GM21360 (cell line): ENCODE measurements around the gene LHPP.
"Not testable (repeated sequence)": the region's sequence is repeated elsewhere in the genome, so short reads cannot be mapped to it uniquely, and the experiment has no call there.

Experiments
- ATAC-seq: cut with Tn5 transposase; IDR thresholded peaks from one replicate; pipeline ENCODE4 v1.9.1; 2021; ENCODE audit warnings: mild to moderate bottlenecking, moderate library complexity; ENCODE audit not compliant: unreplicated experiment

Gene LHPP

GRCh38 chr10:124602646-124603365, 141.2 kb downstream of the LHPP start:
- no peak for ATAC-seq

DNA sequence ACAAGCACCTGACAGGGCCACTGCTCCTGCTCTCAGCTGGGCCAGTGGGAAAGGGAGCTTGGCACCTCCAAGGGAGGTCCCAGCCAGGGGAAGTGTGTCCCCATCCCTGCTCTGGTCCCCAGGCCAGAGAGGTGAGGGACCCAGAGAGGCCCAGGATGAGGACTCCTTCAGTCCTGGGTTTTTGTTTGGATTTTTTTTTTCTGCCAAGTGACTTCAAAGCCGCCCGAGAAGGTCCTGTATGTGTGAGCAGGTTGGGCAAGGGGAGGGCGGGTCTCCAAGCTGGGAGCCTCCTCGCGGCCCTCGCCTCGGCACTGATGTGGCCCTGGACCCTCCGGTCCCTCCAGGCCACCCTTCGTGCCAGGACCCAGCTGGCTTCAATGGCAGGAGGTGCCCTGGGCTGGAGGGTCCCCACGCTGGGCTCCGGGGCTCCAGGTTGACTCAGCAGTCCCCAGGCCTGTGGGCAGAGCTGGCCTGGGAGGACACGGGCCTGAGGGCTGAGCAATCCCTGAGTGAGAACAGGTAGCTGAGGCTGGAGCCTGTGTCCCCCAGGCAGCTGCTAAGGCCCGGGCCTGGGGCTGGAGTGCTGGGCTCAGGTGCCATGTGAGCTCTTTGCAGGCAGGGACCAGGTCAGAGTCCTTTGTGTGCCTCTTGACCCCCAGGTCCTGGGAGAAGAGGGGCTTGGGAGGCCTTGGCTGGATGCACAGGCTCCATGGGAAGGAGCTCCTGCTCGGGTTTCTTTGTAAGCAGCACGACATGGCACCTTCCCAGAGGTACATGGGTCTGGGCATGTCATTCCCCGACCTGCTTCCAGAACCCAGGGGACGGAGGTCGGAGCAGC, 142.0 kb downstream of the LHPP start:
- ATAC-seq, result no peak

GRCh38 chr10:124604214-124605000, 142.8 kb downstream of the LHPP start:
- ATAC-seq, result no peak

DNA sequence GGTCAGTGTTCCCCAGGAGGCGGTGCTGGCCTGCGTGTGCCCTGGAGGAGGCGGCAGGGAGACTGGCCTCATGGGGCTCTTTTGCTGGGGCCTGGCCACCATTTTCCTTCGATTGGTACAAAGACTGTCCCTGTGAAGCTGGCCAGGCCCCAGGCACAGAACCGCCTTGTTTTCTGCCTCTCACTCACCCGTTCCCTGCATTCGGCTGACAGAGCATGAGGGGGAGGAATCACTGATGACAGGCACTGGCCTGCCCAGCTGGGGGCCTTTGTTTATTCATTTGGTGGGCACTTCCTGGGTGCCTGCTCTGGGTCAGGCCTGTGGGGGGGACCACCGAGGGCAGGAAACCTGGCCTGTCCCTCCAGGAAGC, 143.4 kb downstream of the LHPP start:
- no peak for ATAC-seq

DNA sequence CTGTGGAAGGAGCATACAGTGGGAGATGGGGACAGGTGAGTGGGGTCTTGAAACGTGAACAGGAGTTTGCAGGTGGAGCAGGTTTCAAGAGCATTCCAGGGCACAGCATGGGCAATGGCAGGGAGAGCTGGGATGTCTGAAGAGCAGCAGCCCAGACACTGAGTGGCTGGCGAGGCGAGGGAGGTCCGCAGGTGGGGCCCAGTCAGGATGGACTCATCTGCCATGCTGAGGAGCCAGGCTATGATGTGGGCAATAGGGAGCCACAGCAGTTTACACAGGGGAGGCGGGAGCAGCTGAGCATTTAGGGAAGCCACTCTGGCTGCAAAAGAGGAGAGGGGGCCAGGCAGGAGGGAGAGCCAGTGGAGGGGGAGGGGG, 143.8 kb downstream of the LHPP start:
- ATAC-seq, result no peak

DNA sequence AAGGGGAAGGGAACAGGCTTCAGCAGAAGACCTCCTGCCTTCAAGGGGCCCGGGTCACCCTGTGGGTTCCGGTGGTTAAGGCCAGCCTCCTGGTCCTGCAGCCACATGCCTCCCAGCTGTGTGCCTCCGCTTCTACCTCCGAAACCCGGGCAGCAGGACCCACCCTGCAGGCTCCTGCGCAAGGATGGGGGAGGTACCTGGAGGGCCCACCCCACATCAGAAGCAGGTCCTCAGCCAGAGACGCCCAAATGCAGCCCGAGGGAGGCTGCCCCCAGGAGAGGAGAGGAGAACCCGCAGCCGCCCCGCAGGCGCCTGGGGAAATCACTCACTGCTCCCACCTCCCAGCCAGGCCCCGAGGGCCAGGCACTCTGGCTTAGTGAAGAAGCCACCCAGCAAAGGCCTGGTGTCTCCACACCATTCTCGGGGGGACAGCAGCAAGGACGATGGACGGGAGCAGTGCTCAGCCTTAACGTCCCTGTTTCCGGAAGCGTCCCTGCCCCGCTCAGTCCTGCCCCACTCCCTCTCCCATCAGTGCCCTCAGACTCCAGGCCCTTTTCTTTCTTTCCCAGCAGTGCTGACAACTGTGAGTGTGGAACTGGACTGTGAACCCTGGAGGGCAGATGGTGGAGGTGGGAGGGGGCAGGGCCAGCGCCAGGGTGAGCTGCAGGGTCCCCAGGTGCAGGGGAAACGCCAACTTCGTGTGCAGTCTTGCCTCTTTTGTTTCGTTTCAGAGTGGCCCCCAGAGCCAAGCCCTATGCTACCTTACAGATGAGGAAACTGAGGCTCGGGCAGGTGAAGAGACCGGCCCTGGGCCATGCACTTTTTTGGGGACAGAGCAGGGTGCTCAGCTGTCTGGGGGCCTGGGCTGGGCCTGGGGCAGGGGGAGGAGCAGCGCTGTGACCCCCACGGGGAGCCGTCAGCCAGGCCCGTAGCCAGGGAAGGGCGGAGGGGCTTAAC, 144.5 kb downstream of the LHPP start:
- ATAC-seq, result no peak

DNA sequence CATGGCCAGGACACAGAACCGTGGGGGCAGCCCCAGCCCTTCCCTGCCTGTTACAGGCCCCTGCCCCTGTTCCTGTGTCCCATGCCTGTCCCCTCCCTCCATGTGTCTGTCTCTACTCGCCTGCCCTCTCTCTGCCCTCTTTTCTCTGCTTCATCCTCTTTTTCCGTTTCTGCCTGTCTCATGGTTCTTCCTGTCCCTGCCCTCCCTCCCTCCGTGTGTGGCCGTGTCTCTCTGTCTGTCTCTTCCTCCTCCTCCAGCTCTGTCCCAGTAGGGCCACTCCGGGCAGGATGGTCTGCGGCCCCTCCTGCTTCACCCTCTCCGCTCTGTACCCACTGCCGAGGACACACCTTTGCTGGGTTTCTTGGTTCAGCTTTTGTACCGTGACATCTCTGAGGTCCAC, 145.2 kb downstream of the LHPP start:
- ATAC-seq, result no peak

GRCh38 chr10:124607693-124608092, 146.1 kb downstream of the LHPP start:
- no peak for ATAC-seq

- no peak for ATAC-seq
Observed at GRCh38 chr10:124608093-124608721, 146.6 kb downstream of the LHPP start.

- ATAC-seq, result no peak
Observed at GRCh38 chr10:124609698-124610097, 148.1 kb downstream of the LHPP start.

GRCh38 chr10:124610186-124610585, 148.6 kb downstream of the LHPP start:
- not testable (repeated sequence) for ATAC-seq

DNA sequence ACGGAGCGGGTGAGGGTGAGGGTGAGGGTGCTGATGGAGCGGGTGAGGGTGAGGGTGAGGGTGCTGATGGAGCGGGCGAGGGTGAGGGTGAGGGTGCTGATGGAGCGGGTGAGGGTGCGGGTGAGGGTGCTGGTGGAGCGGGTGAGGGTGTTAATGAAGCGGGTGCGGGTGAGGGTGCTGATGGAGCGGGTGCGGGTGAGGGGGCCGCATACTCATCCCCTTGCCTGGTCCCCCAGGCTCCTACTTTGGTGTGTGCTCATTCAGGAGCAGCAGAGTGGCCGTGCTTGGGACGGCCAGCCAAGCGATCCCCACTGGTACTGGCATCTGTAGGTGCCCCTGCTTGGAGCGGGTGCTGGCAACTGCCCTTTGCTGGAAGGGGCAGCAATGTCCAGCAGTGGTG, 149.2 kb downstream of the LHPP start:
- ATAC-seq, result not testable (repeated sequence)

GRCh38 chr10:124611738-124612137, 150.1 kb downstream of the LHPP start:
- no peak for ATAC-seq

DNA sequence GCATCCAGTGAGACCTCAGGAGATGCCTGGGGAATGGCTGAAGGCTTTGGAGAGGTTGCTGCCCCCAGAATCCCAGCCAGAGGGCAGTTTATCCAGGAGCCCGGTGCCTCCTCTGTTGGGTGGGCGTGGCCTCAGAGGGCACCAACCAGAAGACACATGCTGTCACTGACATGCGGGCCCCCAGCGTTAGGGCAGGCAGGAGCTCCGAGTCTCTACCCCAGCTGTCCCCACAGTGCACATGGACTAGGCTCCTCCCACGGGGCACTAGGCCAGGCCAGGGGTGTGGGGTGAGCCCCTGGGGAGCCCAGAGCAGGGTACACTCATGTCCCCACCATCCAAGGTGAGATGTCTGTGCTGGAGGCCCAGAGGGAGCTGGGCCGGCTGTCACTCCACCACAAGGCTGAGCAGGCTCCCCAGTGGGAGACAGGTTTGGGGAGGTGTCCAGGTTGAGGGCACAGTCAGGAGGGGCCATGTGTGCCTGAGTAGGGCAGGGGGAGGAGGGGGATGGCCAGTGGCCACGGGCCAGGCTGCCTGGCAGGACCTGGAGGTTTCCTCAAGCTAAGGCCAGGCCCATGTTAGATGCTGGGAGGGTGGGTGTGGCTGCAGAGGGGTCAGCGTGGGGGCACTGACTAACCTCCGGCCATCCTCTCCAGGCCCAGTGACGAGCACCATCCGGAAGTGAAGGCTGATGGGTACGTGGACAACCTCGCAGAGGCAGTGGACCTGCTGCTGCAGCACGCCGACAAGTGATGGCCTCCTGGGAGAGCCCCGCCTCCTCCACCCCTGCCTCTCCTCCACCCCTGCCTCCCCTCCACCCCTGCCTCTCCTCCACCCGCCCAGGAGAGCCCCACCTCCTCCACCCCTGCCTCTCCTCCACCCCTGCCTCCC, 151.2 kb downstream of the LHPP start:
- no peak for ATAC-seq

GRCh38 chr10:124614003-124614659, 152.5 kb downstream of the LHPP start:
- peak; percentile 58 for ATAC-seq

GRCh38 chr10:124615259-124615658, 153.6 kb downstream of the LHPP start:
- ATAC-seq, result no peak

- no peak for ATAC-seq
Observed at GRCh38 chr10:124616040-124616835, 154.6 kb downstream of the LHPP start.

- no peak for ATAC-seq
Observed at GRCh38 chr10:124616836-124617130, 155.2 kb downstream of the LHPP start.
